Heart left ventricle (tissue), 13 donors: ENCODE data around the gene KIRREL3.

Experiments used
- CTCF ChIP-seq, 12 donors: fragments of 200-600 bp; sonication (generic) in 4 of 12; IDR thresholded peaks; one replicate each; pipeline versions ENCODE4 v1.5.0 to v1.8.0; 2018 to 2022; ENCODE audit warnings: antibody characterized with exemption in 12 of 12, mild to moderate bottlenecking in 5 of 12
- POLR2A ChIP-seq, 2 donors: fragments of 450-650 bp; IDR thresholded peaks; one replicate each; pipeline ENCODE4 v1.6.1; 2017; ENCODE audit warnings: antibody characterized with exemption in 2 of 2, mild to moderate bottlenecking in 2 of 2, moderate library complexity in 2 of 2
- donor health status: ischemic (EF 13 %, LVEDD 7.1; RV severe dilation, severe dysfunction).
- donor health status: DM: no; HTN: yes; CAD: no.
- donor health status: DM: no; HTN: no; CAD: no.
- donor health status: ischemic (EF 25% LVEDD 6.9; RV normal size, moderate dysfunction).
- donor health status: ischemic (EF 25% LVEDD 5.7; RV mildly dilated, moderate dysfunction).
- donor health status: ischemic (EF 35%, LVEDD 5.7; RV mildly dilated, moderate dysfunction).
- donor health status: nonischemic (EF 11% LVEDD 7.7; RV severe dilation, severe dysfunction).
- donor health status: DM: yes; HTN: yes; CAD: no.
- donor health status: PGD.
- donor health status: ischemic (EF 29% LVEDD 5.4; RV normal size, mild dysfunction).
- donor health status: nonischemic (EF 23%, LVEDD 6.1; RV moderate dilation, normal function).

- TF ChIP-seq CTCF (IDR thresholded peaks at IDR 0.05), result no peak
- no peak for TF ChIP-seq POLR2A (IDR thresholded peaks at IDR 0.05)
These were observed 574.5 kb downstream of the KIRREL3 start for GRCh38 chr11:126426106-126426505.
